Stimulated activated effector memory CD8-positive, alpha-beta T cell treated with anti-CD3 and anti-CD28 coated beads, Interleukin-12 subunit alpha, Interleukin-12 subunit beta, amount 100 ng/mL, for 72 hours (primary cell): ENCODE measurements around the gene LIN28A.

Source experiments
- ATAC-seq: fragments of 150-1000 bp; cut with Tn5 transposase; 2 replicates; pipeline ENCODE4 v1.10.0; 2021
- DNase-seq, 2 donors: peaks; one replicate each; pipeline ENCODE4 v3.0.0; 2021 to 2022; ENCODE audit warnings: low spot score in 2 of 2
- H3K27ac Mint-ChIP-seq: one replicate; pipeline ENCODE4 v1.8.0; 2022; ENCODE audit warnings: mild to moderate bottlenecking, mixed read lengths
- H3K36me3 Mint-ChIP-seq: one replicate; pipeline ENCODE4 v1.8.0; 2022; ENCODE audit warnings: mild to moderate bottlenecking, mixed read lengths
- H3K4me1 Mint-ChIP-seq: one replicate; pipeline ENCODE4 v1.8.0; 2022; ENCODE audit warnings: mixed read lengths
- H3K4me3 Mint-ChIP-seq: one replicate; pipeline ENCODE4 v1.8.0; 2022; ENCODE audit warnings: mild to moderate bottlenecking, mixed read lengths
- H3K9me3 Mint-ChIP-seq: one replicate; pipeline ENCODE4 v1.8.0; 2022; ENCODE audit warnings: mixed read lengths

Gene LIN28A

GRCh38 chr1:26440259-26440658, 29.6 kb downstream of the LIN28A start:
- no peaks in the 10 kb centered on the region for H3K4me1 Mint-ChIP-seq

GRCh38 chr1:26449868-26450267, 39.3 kb downstream of the LIN28A start:
- DNase-seq (no peak), ATAC-seq (no peak)
- no peaks in the 10 kb centered on the region for H3K4me1 Mint-ChIP-seq
- peaks cover 99% of the 10 kb centered on the region for H3K36me3 Mint-ChIP-seq
- H3K27ac Mint-ChIP-seq, result peak overlapping the region; percentile 56
- no peaks in the 10 kb centered on the region for H3K9me3 Mint-ChIP-seq
- no peak overlapping the region for H3K4me3 Mint-ChIP-seq

More at GRCh38 chr1:26440259-26440658, 29.6 kb downstream of the LIN28A start:
- no peak overlapping the region for H3K4me3 Mint-ChIP-seq
- DNase-seq, result no peak
- no peaks in the 10 kb centered on the region for H3K9me3 Mint-ChIP-seq
- peaks cover 100% of the 10 kb centered on the region for H3K36me3 Mint-ChIP-seq
- ATAC-seq, result no peak
- no peak overlapping the region for H3K27ac Mint-ChIP-seq

- no peak for ATAC-seq
- Mint-ChIP-seq H3K9me3 (no peaks in the 10 kb centered on the region), H3K4me1 (no peaks in the 10 kb centered on the region), H3K36me3 (peaks cover 98% of the 10 kb centered on the region), H3K4me3 (no peak overlapping the region), H3K27ac (no peak overlapping the region)
- DNase-seq, result no peak
Observed at GRCh38 chr1:26450908-26451307, 40.3 kb downstream of the LIN28A start.

- DNase-seq (no peak), ATAC-seq (no peak)
- no peak overlapping the region for H3K27ac Mint-ChIP-seq
- H3K4me1 Mint-ChIP-seq, result no peaks in the 10 kb centered on the region
- H3K4me3 Mint-ChIP-seq, result no peak overlapping the region
- peaks cover 97% of the 10 kb centered on the region for H3K36me3 Mint-ChIP-seq
- no peaks in the 10 kb centered on the region for H3K9me3 Mint-ChIP-seq
Observed at GRCh38 chr1:26452459-26453183, 42.0 kb downstream of the LIN28A start.

GRCh38 chr1:26459148-26459547, 48.5 kb downstream of the LIN28A start:
- Mint-ChIP-seq H3K36me3 (peaks cover 94% of the 10 kb centered on the region), H3K9me3 (no peaks in the 10 kb centered on the region), H3K27ac (no peak overlapping the region), H3K4me1 (no peaks in the 10 kb centered on the region), H3K4me3 (no peak overlapping the region)
- no peak for DNase-seq
- ATAC-seq, result no peak

GRCh38 chr1:26459573-26460031, 49.0 kb downstream of the LIN28A start:
- no peak for DNase-seq
- H3K4me3 Mint-ChIP-seq, result no peak overlapping the region
- H3K27ac Mint-ChIP-seq, result peak overlapping the region; percentile 12
- no peaks in the 10 kb centered on the region for H3K9me3 Mint-ChIP-seq
- H3K4me1 Mint-ChIP-seq, result no peaks in the 10 kb centered on the region
- peaks cover 94% of the 10 kb centered on the region for H3K36me3 Mint-ChIP-seq
- ATAC-seq, result no peak

GRCh38 chr1:26468911-26469310, 58.3 kb downstream of the LIN28A start:
- H3K4me3 Mint-ChIP-seq, result no peak overlapping the region
- ATAC-seq, result no peak
- no peak overlapping the region for H3K27ac Mint-ChIP-seq
- peaks cover 34% of the 10 kb centered on the region for H3K4me1 Mint-ChIP-seq
- no peak for DNase-seq
- H3K9me3 Mint-ChIP-seq, result no peaks in the 10 kb centered on the region
- H3K36me3 Mint-ChIP-seq, result peaks cover 93% of the 10 kb centered on the region

- ATAC-seq (no peak), DNase-seq (no peak)
- Mint-ChIP-seq H3K4me1 (peaks cover 40% of the 10 kb centered on the region), H3K36me3 (peaks cover 93% of the 10 kb centered on the region), H3K4me3 (no peak overlapping the region), H3K27ac (peak overlapping the region; percentile 79), H3K9me3 (no peaks in the 10 kb centered on the region)
Observed at GRCh38 chr1:26469558-26469957, 58.9 kb downstream of the LIN28A start.

- DNase-seq (no peak), ATAC-seq (no peak)
- peaks cover 95% of the 10 kb centered on the region for H3K36me3 Mint-ChIP-seq
- H3K9me3 Mint-ChIP-seq, result no peaks in the 10 kb centered on the region
- peak overlapping the region; percentile 80 for H3K4me3 Mint-ChIP-seq
- peaks cover 44% of the 10 kb centered on the region for H3K4me1 Mint-ChIP-seq
- H3K27ac Mint-ChIP-seq, result peak overlapping the region; percentile 93
Observed at GRCh38 chr1:26470878-26471497, 60.4 kb downstream of the LIN28A start.

GRCh38 chr1:26471498-26472319, 61.1 kb downstream of the LIN28A start:
- Mint-ChIP-seq H3K27ac (peak overlapping the region; percentile 93), H3K9me3 (no peaks in the 10 kb centered on the region), H3K36me3 (peaks cover 95% of the 10 kb centered on the region), H3K4me1 (peaks cover 43% of the 10 kb centered on the region), H3K4me3 (peak overlapping the region; percentile 80)
- ATAC-seq (peak; percentile 39), DNase-seq (peak in 1 of 2 donors; percentile 17)

GRCh38 chr1:26472320-26472900, 61.8 kb downstream of the LIN28A start, which contains the start of gene HMGN2:
TSS of gene HMGN2 (plus strand) at chr1:26472440. CDS start at chr1:26472613, 173 bp downstream.
- peak within 1 kb of the TSS; percentile 80 for H3K4me3 Mint-ChIP-seq
- peak; percentile 68 to 93 for DNase-seq
- H3K9me3 Mint-ChIP-seq, result no peaks in the 10 kb centered on the region
- peaks cover 38% of the 10 kb centered on the region for H3K4me1 Mint-ChIP-seq
- H3K36me3 Mint-ChIP-seq, result peaks cover 95% of the 10 kb centered on the region
- peak within 1 kb of the TSS; percentile 93 for H3K27ac Mint-ChIP-seq
- ATAC-seq, result peak; percentile 79

- H3K4me1 Mint-ChIP-seq, result peaks cover 38% of the 10 kb centered on the region
- DNase-seq (peak; percentile 96 to 97), ATAC-seq (peak; percentile 82)
- peak overlapping the region; percentile 80 for H3K4me3 Mint-ChIP-seq
- H3K36me3 Mint-ChIP-seq, result peaks cover 95% of the 10 kb centered on the region
- H3K27ac Mint-ChIP-seq, result peak overlapping the region; percentile 93
- no peaks in the 10 kb centered on the region for H3K9me3 Mint-ChIP-seq
Observed at GRCh38 chr1:26472901-26473845, 62.6 kb downstream of the LIN28A start.

- ATAC-seq (no peak), DNase-seq (no peak)
- Mint-ChIP-seq H3K4me3 (peak overlapping the region; percentile 80), H3K27ac (no peak overlapping the region), H3K9me3 (no peaks in the 10 kb centered on the region), H3K4me1 (peaks cover 36% of the 10 kb centered on the region), H3K36me3 (peaks cover 94% of the 10 kb centered on the region)
Observed at GRCh38 chr1:26474818-26475217, 64.2 kb downstream of the LIN28A start.

- Mint-ChIP-seq H3K9me3 (no peaks in the 10 kb centered on the region), H3K36me3 (peaks cover 94% of the 10 kb centered on the region), H3K4me3 (no peak overlapping the region), H3K4me1 (peaks cover 25% of the 10 kb centered on the region), H3K27ac (peak overlapping the region; percentile 50)
- ATAC-seq (no peak), DNase-seq (no peak)
Observed at GRCh38 chr1:26475989-26476388, 65.4 kb downstream of the LIN28A start.
